NCI-H146 treated with DMSO at 0.1 percent for 48 hours (cell line): Measurements from ENCODE around the gene CCDC39.
"Not testable (repeated sequence)": the region's sequence is repeated elsewhere in the genome, so short reads cannot be mapped to it uniquely, and the experiment has no call there.

Experiments used
- DNase-seq: peaks from one replicate; lab custom pipeline; 2025; ENCODE audit not compliant: unreplicated experiment; lab: John Stamatoyannopoulos, UW

Gene CCDC39

DNA sequence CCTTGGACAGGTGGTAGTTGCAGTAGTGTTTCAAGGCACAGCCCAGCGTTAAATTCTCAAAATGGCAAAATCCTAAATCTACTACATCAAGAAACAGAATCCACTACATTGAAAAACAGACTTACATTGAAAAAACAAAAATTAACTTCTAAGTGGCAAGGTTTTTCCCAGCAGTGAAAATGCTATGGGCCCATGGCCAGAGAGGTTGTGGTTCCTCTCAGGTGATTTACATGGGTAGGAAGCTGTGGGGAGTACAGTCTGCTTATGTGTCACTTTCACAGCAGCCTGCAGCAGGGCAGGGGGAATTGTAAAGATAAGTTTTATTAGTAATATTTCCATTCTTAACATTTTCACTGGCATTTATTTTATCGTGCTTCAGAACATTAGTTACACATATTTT is 52.4 kb downstream of the CCDC39 start:
- no peak for DNase-seq

DNA sequence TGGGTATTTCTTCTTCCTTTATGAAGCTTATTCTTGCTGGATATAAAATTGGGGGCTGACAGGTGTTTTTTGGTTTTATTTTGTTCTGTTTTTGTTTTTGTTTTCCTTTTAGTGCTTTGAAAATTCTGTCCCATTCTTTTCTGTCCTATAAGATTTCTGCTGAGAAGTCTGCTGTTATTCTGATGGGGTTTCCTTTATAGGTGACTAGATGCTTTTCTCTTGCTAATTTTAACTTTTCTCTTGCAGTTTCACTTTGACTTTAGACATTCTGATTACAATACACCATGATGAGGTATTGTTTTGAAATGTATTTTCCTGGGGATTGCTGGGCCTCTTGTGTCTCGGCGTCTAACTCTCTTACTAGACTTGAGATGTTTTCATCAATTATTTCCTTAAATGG is 54.6 kb downstream of the CCDC39 start:
- DNase-seq = no peak

DNA sequence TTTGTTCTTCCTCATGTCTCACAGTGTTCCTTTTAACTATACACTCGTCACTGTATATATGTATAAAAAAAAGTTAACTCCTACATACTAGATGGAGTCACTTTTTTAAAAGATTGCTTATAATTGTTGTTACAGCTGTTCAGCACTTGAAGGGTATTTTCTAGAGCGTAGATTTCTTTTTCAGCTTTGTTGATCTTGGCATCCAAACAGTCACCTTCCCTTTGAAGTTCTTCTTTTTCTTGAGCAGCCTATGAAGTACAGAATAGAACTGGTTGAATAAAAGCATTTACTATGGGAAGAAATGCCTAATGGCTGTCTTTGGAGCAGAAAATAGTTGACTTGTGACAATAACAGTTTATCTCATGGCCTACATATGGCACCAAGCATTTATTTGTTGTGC is 59.6 kb downstream of the CCDC39 start:
- no peak for DNase-seq

DNA sequence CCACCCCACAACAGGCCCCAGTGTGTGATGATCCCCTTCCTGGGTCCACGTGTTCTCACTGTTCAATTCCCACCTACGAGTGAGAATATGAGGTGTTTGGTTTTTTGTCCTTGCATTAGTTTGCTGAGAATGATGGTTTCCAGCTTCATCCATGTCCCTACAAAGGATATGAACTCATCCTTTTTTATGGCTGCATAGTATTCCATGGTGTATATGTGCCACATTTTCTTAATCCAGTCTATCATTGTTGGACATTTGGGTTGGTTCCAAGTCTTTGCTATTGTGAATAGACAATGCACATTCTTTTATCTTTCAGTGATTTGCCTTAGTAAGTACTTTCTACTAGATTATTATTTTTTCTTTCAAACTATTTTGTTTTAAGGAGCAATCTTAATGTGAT is 60.7 kb downstream of the CCDC39 start:
- not testable (repeated sequence) for DNase-seq

DNA sequence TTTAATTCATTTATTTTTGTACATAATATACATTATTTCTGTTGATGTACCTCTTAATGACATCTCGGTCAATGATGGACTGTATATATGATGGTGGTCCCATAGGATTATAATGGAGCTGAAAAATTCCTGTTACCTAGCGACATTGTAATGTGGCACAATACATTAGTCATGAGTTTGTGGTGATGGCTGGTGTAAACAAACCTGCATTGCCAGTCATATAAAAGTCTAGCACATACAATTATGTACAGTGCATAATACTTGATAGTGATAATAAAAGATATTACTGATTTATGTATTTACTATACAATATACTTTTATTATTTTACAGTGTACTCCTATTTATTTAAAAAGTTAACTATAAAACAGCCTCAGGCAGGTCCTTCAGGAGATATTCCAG is 62.2 kb downstream of the CCDC39 start:
- no peak for DNase-seq

DNA sequence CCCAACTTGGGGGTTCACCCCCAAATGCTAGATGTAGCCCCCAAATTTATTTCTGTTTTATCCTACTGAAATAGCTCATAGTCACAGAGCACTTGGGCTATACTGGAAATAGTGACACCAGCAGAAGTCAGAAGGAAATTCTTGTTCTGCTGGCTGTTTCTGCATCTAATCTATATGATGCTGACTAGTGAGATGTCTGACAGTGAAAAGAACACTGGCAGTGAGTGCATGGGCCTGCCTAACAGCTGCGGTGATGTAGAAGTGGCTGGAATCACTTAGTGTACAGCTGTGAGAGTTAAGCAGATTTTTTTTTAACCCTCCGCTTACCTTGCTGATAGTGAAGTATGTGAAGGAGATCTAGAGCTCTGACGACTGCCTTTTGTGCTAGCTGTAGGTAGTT is 63.3 kb downstream of the CCDC39 start:
- no peak for DNase-seq

DNA sequence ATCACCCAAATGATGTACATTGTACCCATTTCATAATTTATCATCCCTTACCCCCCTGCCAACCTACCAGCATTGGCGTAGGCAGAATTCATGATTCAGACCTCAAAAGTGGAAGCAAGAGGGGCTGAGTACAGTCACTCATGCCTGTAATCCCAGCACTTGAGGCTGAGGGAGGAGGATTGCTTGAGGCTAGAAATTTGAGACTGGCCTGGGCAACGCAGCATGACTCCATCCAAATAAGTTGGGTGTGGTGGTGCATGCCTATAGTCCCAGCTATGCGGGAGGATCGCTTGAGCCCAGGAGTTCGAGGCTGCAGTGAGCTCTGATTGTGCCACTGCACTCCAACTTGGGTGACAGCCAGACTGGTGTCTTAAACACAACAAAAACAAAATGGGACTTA is 66.9 kb downstream of the CCDC39 start:
- DNase-seq = no peak

DNA sequence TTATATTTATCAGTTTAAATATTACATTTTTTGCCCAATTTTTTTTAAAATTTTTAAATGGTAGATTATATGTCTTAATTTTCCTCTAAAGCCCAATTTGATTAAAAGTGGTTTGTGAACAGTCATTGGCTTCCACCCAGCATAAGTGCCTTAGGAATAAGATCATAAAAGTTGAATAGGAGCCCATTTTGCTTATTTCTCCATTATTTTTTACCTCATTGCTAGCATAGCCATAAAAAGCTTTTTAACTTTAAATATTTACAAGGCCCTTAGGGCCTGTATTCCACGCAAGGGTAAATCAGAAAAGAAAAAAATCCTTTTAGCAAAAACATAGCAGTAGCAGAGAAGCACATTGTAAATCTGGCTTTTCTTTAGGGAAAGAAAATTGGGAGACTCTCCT is 68.3 kb downstream of the CCDC39 start:
- DNase-seq = no peak

DNA sequence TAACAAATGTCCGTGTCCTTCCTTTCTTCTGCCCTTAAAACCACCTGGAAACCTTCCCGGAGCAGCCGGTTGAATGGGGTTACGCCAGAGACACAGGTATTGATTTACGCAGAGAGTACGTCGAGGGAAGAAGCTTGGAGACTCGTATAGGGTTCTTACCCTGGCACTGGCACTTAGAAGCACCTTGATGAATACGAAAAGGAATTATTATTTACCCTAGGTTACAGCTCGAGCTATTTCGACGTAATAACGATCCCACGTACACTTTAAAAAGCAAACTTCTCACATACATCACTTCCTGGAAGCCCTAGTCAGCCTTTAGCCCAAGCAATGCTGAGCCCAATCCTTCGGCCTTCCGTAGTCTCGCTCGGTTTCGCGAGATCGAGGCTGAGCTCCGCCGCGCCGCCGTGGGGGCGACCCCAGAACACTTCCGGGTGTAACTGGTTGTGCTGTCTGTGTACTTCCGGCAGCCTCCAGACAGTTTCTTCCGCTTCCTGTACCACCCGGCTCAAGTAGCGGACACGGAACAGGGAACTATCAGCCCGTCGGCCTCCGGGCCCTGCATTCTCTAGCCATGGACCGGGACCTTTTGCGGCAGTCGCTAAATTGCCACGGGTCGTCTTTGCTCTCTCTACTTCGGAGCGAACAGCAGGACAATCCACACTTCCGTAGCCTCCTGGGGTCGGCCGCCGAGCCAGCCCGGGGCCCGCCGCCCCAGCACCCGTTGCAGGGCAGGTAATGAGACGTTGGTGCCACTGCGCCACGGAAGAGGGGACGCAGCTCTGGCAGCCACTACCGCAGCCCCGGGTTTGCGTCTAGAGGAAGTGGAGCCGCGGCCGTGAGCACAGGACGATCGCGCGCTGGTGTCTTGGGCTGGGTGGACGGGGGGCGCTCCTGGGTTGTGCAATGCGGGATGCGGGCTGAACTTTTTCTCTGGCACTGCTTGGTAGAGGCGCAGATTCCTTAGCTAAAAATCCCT is 77.3 kb downstream of the CCDC39 start, which contains the start of gene TTC14:
Gene TTC14, plus strand, starts transcription at position 476 of the 979 bp plus-strand sequence. Its CDS starts 99 bp downstream, at position 575.
- DNase-seq = peak; percentile 98

DNA sequence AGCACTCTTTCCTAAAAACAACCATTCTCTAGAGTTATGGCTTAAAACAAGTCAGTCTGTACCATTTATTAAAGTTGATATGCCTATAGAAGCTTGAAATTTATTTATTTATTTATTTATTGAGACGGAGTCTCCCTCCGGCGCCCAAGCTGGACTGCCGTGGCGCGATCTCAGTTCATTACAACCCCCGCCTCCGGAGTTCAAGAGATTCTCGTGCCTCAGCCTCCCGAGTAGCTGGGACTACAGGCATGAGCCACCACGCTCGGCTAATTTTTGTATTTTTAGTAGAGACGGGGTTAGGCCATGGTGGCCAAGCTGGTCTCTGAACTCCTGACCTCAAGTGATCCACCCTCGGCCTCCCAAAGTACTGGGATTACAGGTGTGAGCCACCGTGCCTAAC is 78.8 kb downstream of the CCDC39 start:
- no peak for DNase-seq

DNA sequence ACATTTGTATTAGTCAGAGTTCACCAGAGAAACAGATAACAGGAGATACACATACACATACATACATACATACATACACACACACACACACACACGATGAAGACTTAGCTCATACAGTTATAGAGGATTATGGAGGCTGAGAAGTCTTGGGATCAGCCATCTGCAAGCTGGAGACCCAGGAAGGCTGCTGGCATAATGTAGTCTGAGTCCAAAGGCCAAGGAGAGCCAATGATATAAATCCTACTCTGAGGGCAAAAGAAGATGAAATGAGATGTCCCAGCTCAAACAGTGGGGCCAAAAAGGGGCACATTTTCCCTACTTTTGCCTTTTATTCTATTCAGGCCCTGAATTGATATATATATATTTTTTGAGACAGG is 83.7 kb downstream of the CCDC39 start:
- no peak for DNase-seq

DNA sequence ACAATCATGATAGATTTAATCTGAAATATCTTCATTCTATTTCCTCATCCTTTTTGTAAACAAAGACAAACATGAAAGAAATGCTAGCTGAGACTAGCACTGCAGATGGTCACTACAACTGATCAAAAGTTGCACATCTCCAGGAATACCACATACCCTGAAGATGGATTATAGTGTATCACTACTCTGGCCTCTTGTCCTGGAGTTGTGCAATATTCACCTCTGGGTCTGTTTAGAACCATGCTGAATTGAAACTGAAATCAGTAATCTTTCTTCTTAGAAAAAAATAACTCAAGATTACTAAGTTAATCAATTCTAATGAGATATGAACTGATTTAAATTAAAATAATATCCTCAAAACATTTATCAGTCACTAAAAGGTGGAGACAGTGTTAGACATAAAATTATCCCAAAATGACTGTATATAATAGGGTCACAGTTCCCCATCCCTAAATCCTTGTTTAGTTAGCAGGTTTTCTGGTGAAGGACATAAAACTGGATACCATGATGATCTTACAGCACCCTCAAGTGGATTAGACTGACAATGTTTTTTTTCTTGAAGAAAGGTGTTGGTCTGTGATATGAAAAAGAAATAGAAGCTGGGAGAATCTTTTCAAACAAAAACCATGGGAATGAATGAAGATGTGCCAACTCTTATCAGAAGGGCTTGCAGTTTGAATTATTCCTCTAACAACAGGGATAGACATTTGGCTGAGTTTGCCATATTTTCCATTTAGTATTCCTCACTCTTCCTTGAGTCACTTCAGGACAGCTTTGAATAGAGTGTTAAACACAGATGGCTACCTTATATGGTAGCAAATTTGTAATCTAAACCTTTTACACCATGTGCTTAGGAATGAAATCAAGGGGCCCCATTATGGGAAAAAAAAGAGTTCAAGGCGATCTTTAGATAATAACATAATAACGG is 84.4 kb downstream of the CCDC39 start:
- DNase-seq = peak; percentile 75

DNA sequence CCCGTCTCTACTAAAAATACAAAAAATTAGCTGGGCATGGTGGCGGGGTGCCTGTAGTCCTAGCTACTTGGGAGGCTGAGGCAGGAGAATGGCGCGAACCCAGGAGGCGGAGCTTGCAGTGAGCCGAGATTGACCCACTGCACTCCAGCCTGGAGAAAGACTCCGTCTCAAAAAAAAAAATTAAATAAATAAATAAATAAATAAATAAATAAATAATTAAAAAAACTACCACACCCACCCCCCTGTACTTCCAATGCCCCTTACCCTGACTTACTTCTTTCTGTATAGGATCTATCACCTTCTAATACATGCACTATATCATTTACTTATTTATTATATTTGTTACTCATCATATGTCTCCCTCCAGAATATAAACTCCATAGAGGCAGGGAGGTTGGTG is 85.7 kb downstream of the CCDC39 start:
- not testable (repeated sequence) for DNase-seq

DNA sequence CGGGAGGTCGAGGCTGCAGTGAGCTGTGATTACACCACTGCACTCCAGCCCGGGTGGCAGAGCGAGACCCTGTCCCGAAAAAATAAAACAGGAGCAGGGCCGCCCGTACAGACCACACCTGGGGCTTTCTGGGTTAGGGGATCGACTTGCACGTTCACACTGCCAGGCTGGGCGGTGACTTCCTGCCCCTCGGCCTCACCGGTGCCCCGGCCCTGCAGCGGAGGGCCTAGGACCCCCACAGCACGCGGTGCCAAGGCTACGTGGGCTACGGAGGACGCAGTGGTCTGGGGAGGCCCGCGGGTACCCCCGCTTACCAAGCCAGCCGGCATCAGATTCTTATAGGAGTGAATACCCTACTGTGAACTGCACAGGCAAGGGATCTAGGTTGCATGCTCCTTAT is 88.9 kb downstream of the CCDC39 start:
- DNase-seq = no peak

DNA sequence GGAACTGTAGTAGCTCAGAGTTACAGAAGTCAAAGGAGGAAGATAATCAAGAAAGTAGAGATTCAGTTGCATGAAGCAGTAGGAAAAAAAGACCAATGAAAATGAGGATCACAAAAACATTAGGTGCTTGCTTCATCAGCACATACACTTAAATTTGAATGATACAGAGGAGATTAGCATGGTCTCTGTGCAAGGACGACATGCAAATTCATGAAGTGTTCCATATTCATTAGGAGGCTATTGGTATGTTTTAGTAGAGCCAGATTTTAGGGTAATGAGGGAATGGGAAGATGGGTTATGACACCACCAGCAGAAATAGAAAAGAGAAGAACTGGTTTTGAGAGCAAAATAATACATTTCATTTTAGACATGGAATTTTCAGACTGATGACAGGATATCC is 98.4 kb downstream of the CCDC39 start:
- DNase-seq = no peak

DNA sequence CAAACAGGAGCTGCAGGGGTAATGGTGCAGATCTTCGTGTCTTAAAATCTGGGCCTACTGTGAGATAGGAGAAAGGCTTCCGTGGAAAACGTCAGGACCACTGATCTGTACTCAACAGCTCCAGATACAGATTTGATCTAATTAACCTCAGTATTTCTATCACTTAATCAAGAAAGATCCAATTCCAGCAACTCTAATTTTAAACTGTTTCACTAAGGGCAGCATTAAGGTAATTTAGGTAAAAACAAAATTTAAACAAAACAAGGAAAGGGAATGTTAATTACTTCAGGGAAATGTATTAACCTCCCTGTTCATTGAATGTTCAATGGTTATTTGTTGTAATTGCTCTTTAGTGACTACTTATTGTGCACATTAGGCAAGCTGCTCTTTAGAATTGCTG is 103.7 kb downstream of the CCDC39 start:
- DNase-seq = no peak

DNA sequence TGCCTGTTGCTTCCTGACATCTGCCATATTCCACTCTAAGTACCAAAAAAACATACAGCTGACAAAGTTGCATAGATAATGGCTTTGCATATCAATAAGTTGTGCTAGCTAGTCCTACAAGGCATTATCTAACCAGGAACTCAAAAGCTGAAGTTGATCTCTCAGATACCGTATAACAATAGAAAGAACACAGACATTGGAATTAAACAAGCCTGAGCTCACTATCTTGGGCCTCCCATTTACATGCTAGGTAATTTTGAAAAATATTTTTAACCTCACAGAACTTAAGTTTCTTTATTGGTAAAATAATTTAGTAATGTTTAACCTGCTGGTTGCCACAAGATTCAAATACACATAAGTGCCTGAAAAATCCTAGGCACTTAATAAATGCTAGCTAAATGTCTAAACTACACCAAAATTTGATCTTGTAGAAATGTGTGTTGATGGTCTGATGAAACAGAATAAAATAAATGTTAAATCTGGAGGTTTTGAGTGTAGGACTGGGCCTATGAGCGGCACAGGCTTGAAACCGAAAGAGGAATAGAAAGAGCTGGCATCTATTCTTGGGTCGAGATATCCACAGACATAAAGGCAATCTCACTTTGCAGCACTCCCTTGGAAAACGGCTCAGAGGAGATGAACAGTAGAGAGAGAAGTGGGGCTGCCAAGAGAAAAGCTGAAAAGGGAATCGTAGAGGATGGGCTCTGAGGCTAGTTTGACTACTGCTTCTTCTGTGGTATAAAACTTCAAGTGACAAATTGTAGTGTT is 107.3 kb downstream of the CCDC39 start:
- no peak for DNase-seq

DNA sequence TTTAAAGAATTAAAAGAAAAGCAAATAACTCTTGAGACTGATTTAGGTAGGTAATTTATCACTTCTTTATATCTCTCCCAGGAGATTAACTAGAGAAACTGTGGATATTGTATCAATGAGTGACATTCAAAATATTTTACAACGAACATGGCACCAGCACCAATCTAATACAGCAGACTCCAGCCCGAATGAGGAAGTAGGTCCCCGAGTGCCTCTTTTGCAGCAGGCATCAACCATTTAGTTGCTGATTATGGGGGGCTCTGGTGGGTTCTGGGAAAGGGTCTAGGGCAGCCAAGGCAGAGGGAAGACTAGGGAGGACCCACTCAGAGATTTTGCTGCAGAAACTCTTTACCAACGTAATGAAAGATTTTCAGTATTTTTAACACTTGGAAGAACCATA is 109.1 kb downstream of the CCDC39 start:
- DNase-seq = no peak

DNA sequence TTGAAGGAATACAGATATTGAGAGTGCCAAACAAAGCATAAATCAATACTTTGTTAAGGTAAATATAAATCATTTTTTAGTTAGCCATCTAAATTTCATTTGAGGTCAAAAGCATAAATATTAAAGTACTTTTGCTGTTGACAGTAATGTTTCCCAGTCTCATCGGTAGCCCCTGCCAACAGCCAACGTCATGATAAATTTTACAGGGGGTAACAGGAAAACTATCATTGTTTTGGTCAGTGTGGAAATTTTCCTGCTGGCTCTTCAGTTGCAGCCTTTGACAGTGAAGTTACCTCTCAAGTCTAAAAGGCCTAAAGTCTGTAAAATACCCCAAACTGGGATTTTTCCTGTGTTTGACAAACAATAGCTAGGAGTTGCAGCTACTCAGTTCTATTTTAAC is 114.6 kb downstream of the CCDC39 start:
- DNase-seq = no peak
